HepG2 (cell line): ENCODE results near the gene FBP2. TPM values are rescaled to one million over a fixed set of nuclear protein-coding genes. Genes with fewer than 3 reads are reported as not detected.
"Not testable (repeated sequence)": the region's sequence is repeated elsewhere in the genome, so short reads cannot be mapped to it uniquely, and the experiment has no call there.

Experiments
- ATAC-seq: fragments of 200-7000 bp; cut with Tn5 transposase; 3 replicates; pipeline ENCODE4 v1.9.1; 2020; ENCODE audit warnings: mild to moderate bottlenecking, moderate library complexity
- BruUV-seq: library from RNA; stranded (reverse); fragments of 400-500 nt; replicated peaks from 2 replicates; lab custom pipeline; 2021; lab: Mats Ljungman, UMichigan
- CTCF ChIA-PET: fragments of 300-600 bp; formaldehyde crosslinking; extraction: SDS; loops from one replicate; lab custom pipeline; 2021; ENCODE audit warnings: low total read pairs, inconsistent platforms, low intra/inter-chr PET ratio; lab: Yijun Ruan, JAX
- POLR2A ChIA-PET: fragments of 350-600 bp; sonication (Branson Sonifier 250); formaldehyde crosslinking; loops from one replicate; lab custom pipeline; 2020; ENCODE audit warnings: antibody characterized with exemption, inconsistent platforms; lab: Yijun Ruan, JAX
- DNase-seq: peaks from one replicate; pipeline ENCODE4 v3.0.0-alpha.2; 2015; ENCODE audit warnings: low spot score
- FAIRE-seq: peaks from 3 replicates; lab custom pipeline; 2011; peaks lifted over from hg19 to GRCh38; lab: Jason Lieb, UNC
- H2AFZ ChIP-seq: one replicate; pipeline ENCODE4 v1.6.1; 2011; ENCODE audit warnings: low read length, inconsistent platforms
- H3K27ac ChIP-seq: fragments of 300-600 bp; 3 replicates; pipeline ENCODE4 v1.8.0; 2011; ENCODE audit warnings: mixed run types, mild to moderate bottlenecking, mixed read lengths, low read length, inconsistent platforms; ENCODE audit not compliant: insufficient read depth; ENCODE audit errors: extremely low read length
- H3K27me3 ChIP-seq, 2 experiments: fragments of 200-600 bp in 1 of 2; 2 replicates in 1 of 2; 3 replicates in 1 of 2; pipeline versions ENCODE4 v1.6.0 to v1.8.0; 2011; ENCODE audit warnings: low read length in 2 of 2, mild to moderate bottlenecking in 2 of 2, moderate library complexity in 2 of 2, inconsistent platforms in 1 of 2; ENCODE audit not compliant: insufficient read depth in 2 of 2, control insufficient read depth in 1 of 2
- H3K36me3 ChIP-seq, 2 experiments: fragments of 200-600 bp in 1 of 2; replicated peaks in 1 of 2; 2 replicates in 1 of 2; 3 replicates in 1 of 2; pipeline versions ENCODE4 v1.5.1 to v1.8.0; 2011; ENCODE audit warnings: low read length in 2 of 2, inconsistent platforms in 1 of 2; ENCODE audit not compliant: insufficient read depth in 2 of 2, control insufficient read depth in 1 of 2
- H3K4me1 ChIP-seq: 2 replicates; pipeline ENCODE4 v1.5.1; 2012; ENCODE audit warnings: low read length, inconsistent platforms; ENCODE audit not compliant: insufficient read depth
- H3K4me2 ChIP-seq: 2 replicates; pipeline ENCODE4 v1.6.0; 2011; ENCODE audit warnings: low read depth, low read length, inconsistent platforms
- H3K4me3 ChIP-seq, 3 experiments: fragments of 200-600 bp in 1 of 3; sonication (generic), shearing (Covaris generic) in 1 of 3; replicated peaks in 1 of 3; 2 replicates each; pipeline ENCODE4 v1.5.1; 2011 to 2016; ENCODE audit warnings: low read length in 3 of 3, inconsistent platforms in 2 of 3, low read depth in 2 of 3, mild to moderate bottlenecking in 2 of 3, control low read depth in 1 of 3, mixed read lengths in 1 of 3; ENCODE audit not compliant: insufficient read depth in 1 of 3
- H3K79me2 ChIP-seq: one replicate; pipeline ENCODE4 v1.6.1; 2011; ENCODE audit warnings: low read length, inconsistent platforms; ENCODE audit not compliant: insufficient read depth
- H3K9ac ChIP-seq: 2 replicates; pipeline ENCODE4 v1.6.0; 2011; ENCODE audit warnings: mild to moderate bottlenecking, low read depth, low read length, inconsistent platforms; ENCODE audit not compliant: insufficient read depth
- H3K9me3 ChIP-seq: 2 replicates; pipeline ENCODE4 v1.5.1; 2012; ENCODE audit warnings: mild to moderate bottlenecking, low read length
- H4K20me1 ChIP-seq: 2 replicates; pipeline ENCODE4 v1.6.0; 2011; ENCODE audit warnings: inconsistent platforms, mild to moderate bottlenecking, low read length, moderate library complexity; ENCODE audit not compliant: insufficient read depth
- PHB2 ChIP-seq: fragments of 450-650 bp; IDR thresholded peaks from 2 replicates; pipeline ENCODE4 v1.6.1; 2018; ENCODE audit not compliant: partially characterized antibody
- TSC22D2 ChIP-seq: sonication (generic); formaldehyde crosslinking; IDR thresholded peaks from 2 replicates; pipeline ENCODE4 v1.5.1; 2020; ENCODE audit warnings: missing genetic modification reagents, mild to moderate bottlenecking, borderline replicate concordance
- ZNF121 ChIP-seq: sonication (generic); formaldehyde crosslinking; IDR thresholded peaks from 2 replicates; pipeline ENCODE4 v1.5.0; 2020; ENCODE audit warnings: mild to moderate bottlenecking, missing genetic modification reagents
- ZNF20 ChIP-seq: sonication (generic); formaldehyde crosslinking; IDR thresholded peaks from 2 replicates; pipeline ENCODE4 v1.4.0; 2020; ENCODE audit warnings: mild to moderate bottlenecking, moderate library complexity, missing genetic modification reagents
- ZNF841 ChIP-seq: sonication (generic); formaldehyde crosslinking; IDR thresholded peaks from 2 replicates; pipeline ENCODE4 v1.8.1; 2023; ENCODE audit warnings: missing genetic modification reagents, borderline replicate concordance
- WGBS: methylation state at CpG from one replicate; pipeline ENCODE4 v1.1.6; 2017; ENCODE audit warnings: low lambda C conversion rate; 5-methylcytosine and 5-hydroxymethylcytosine counted together
- in situ Hi-C: cut with HindIII; loops from 2 replicates; pipeline ENCODE4 v1.10.0; 2017; ENCODE audit warnings: low pct_unique_long_range_greater_than_20kb; ENCODE audit not compliant: extremely low pct_ligation_motif_present
- intact Hi-C: fragments of 100-400 bp; cut with micrococcal nuclease; formaldehyde crosslinking; loops from one replicate; pipeline ENCODE4 v1.10.0; 2022; ENCODE audit not compliant: unreplicated experiment
- polyA plus RNA-seq, 8 experiments: library from polyadenylated mRNA; depleted of rRNA in 3 of 8; stranded (reverse) in 7 of 8; unstranded in 1 of 8; fragments of >200 nt; fragmentation: Illumina TruSeq in 4 of 8; extraction: Trizol in 4 of 8; gene quantifications; 2 replicates each; pipeline versions ENCODE4 v1.2.1 to v1.2.3, GENCODE V29; 2011 to 2016; ENCODE audit warnings: low read depth in 4 of 8, missing spikeins in 1 of 8, mixed read lengths in 1 of 8; ENCODE audit not compliant: insufficient read depth in 1 of 8
- total RNA-seq, 5 experiments: library from RNA; depleted of rRNA; stranded (reverse); fragments of >200 nt; fragmentation: Illumina TruSeq; extraction: Trizol; gene quantifications; 2 replicates each; pipeline ENCODE4 v1.2.3, GENCODE V29; 2016; ENCODE audit warnings: low read depth in 1 of 5
- TF ChIP-seq, protein P1 (sequence below): sonication (generic); formaldehyde crosslinking; IDR thresholded peaks from 2 replicates; pipeline ENCODE4 v1.4.0; 2020; ENCODE audit warnings: missing genetic modification reagents, mild to moderate bottlenecking, borderline replicate concordance
- TF ChIP-seq, protein P2 (sequence below): sonication (generic); formaldehyde crosslinking; conservative IDR thresholded peaks from 2 replicates; pipeline ENCODE4 v1.4.0; 2020; ENCODE audit warnings: missing genetic modification reagents

Gene FBP2
- total and polyA plus RNA-seq, 2 of the 13 experiments (the other 11 are each of a cell fraction or from before 2014, with no cell fraction given): not detected

DNA sequence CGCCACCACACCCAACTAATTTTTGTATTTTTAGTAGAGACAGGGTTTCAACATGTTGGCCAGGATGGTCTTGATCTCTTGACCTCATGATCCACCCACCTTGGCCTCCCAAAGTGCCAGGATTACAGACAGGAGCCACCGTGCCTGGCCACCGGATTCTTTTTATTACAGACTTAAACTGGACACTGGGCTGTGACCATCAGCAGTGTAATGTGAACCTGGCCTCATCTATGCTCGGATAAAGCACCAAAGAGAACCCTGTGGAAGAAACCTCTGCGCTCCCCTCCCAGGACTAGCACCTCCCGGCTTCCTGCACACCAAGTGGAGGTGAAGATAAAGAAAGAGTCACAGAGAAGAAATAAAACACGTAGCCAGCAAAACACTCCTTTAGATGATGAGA is 941 bp downstream of the FBP2 start:
- FAIRE-seq, H4K20me1 ChIP-seq, H3K4me3 ChIP-seq, H3K79me2 ChIP-seq, H3K9ac ChIP-seq, DNase-seq, in situ Hi-C loops, H2AFZ ChIP-seq, H3K4me2 ChIP-seq, BruUV-seq, H3K36me3 ChIP-seq, intact Hi-C loops, CTCF ChIA-PET, H3K27ac ChIP-seq, H3K4me1 ChIP-seq, H3K9me3 ChIP-seq, POLR2A ChIA-PET, ATAC-seq, H3K27me3 ChIP-seq: not testable (repeated sequence)
- WGBS: 45% methylated on average over 6 of the region's 7 CpGs

DNA sequence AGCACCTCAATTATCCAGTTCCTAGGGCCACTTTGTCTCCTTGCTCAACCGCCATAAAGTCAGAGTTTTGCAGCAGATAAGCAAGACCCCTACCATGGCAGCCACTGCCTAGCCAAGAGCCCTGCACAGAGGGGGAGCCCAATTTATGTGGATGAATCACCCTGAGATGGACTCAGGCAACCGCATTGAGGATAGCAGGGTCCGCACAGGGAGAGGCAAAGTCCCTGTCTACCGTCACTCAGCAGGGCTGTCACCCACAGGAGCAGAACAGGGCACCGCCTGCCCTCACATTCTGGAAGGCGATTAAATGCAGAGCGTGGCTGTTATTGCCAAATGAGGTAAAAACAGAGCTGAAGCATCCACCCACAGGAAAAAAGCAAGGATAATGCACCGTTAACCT is 1.7 kb downstream of the FBP2 start:
- in situ Hi-C loops: no loop called here
- H3K4me3 ChIP-seq: no peak overlapping the region
- FAIRE-seq: no peak
- BruUV-seq: no TSS peak
- no peaks in the 10 kb centered on the region for H3K9me3 ChIP-seq
- no peaks in the 10 kb centered on the region for H3K79me2 ChIP-seq
- 56% methylated on average over 8 of the region's 8 CpGs for WGBS
- H3K27me3 ChIP-seq: peaks cover 3 to 14% of the 10 kb centered on the region in 2 experiments; a peak in 3 of 5 replicates
- ATAC-seq: no peak
- TF ChIP-seq ZNF20 (CRISPR knock-in tag) (no peak), TSC22D2 (CRISPR knock-in tag) (no peak), PHB2 (no peak), ZNF121 (no peak), ZNF841 (CRISPR knock-in tag) (no peak)
- TF ChIP-seq, protein P1, sequence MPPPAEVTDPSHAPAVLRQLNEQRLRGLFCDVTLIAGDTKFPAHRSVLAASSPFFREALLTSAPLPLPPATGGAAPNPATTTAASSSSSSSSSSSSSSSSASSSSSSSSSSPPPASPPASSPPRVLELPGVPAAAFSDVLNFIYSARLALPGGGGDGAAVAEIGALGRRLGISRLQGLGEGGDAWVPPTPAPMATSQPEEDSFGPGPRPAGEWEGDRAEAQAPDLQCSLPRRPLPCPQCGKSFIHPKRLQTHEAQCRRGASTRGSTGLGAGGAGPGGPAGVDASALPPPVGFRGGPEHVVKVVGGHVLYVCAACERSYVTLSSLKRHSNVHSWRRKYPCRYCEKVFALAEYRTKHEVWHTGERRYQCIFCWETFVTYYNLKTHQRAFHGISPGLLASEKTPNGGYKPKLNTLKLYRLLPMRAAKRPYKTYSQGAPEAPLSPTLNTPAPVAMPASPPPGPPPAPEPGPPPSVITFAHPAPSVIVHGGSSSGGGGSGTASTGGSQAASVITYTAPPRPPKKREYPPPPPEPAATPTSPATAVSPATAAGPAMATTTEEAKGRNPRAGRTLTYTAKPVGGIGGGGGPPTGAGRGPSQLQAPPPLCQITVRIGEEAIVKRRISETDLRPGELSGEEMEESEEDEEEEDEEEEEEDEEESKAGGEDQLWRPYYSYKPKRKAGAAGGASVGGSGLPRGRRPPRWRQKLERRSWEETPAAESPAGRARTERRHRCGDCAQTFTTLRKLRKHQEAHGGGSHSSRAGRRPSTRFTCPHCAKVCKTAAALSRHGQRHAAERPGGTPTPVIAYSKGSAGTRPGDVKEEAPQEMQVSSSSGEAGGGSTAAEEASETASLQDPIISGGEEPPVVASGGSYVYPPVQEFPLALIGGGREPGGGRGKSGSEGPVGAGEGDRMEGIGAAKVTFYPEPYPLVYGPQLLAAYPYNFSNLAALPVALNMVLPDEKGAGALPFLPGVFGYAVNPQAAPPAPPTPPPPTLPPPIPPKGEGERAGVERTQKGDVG: no peak
- TF ChIP-seq, protein P2, sequence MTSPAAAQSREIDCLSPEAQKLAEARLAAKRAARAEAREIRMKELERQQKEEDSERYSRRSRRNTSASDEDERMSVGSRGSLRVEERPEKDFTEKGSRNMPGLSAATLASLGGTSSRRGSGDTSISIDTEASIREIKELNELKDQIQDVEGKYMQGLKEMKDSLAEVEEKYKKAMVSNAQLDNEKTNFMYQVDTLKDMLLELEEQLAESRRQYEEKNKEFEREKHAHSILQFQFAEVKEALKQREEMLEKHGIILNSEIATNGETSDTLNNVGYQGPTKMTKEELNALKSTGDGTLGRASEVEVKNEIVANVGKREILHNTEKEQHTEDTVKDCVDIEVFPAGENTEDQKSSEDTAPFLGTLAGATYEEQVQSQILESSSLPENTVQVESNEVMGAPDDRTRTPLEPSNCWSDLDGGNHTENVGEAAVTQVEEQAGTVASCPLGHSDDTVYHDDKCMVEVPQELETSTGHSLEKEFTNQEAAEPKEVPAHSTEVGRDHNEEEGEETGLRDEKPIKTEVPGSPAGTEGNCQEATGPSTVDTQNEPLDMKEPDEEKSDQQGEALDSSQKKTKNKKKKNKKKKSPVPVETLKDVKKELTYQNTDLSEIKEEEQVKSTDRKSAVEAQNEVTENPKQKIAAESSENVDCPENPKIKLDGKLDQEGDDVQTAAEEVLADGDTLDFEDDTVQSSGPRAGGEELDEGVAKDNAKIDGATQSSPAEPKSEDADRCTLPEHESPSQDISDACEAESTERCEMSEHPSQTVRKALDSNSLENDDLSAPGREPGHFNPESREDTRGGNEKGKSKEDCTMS: no peak
- no peak overlapping the region for H2AFZ ChIP-seq
- DNase-seq: no peak
- H3K27ac ChIP-seq: no peak overlapping the region
- intact Hi-C loops: no loop called here
- no peaks in the 10 kb centered on the region for H4K20me1 ChIP-seq
- H3K4me1 ChIP-seq: peaks cover 16% of the 10 kb centered on the region
- no peak overlapping the region for H3K4me2 ChIP-seq
- no peak overlapping the region for H3K9ac ChIP-seq
- H3K36me3 ChIP-seq: no peaks in the 10 kb centered on the region
- ChIA-PET POLR2A (no interaction called here), CTCF (no interaction called here)
